Fibroblast of lung (primary cell): ENCODE data around the gene MPC1.

Source experiments
- EZH2 ChIP-seq: IDR thresholded peaks from 2 replicates; pipeline ENCODE4 v1.5.1; 2012; ENCODE audit warnings: low read length, control low read depth, mild to moderate bottlenecking; ENCODE audit errors: missing control alignments
- TF ChIP-seq, protein P1 (sequence below), 2 donors: IDR thresholded peaks in 1 of 2; conservative IDR thresholded peaks in 1 of 2; 1 replicate in 1 of 2; 2 replicates in 1 of 2; pipeline ENCODE4 v1.5.1; 2011 to 2012; ENCODE audit warnings: low read length in 2 of 2, control low read depth in 1 of 2, inconsistent platforms in 1 of 2, low read depth in 1 of 2, mild to moderate bottlenecking in 1 of 2

DNA sequence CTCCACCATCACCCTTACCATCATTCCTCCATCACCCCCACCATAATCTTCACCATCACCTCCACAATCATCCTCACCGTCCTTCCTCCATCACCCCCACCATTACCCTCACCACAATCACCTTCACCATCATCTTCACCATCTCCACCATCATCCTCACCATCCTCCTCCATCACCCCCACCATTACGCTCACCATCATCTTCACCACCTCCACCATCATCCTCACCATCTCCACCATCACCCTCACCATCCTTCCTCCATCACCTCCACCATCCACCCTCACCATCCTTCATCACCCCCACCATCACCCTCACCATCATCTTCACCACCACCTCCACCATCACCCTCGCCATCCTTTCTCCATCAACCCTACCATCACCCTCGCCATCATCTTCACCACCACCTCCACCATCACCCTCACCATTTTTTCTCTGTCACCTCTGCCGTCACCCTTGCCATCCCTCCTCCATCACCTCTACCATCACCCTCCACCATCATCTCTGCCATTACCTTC lies 33.1 kb upstream of the MPC1 start:
- TF ChIP-seq EZH2, result no peak
- TF ChIP-seq, protein P1, sequence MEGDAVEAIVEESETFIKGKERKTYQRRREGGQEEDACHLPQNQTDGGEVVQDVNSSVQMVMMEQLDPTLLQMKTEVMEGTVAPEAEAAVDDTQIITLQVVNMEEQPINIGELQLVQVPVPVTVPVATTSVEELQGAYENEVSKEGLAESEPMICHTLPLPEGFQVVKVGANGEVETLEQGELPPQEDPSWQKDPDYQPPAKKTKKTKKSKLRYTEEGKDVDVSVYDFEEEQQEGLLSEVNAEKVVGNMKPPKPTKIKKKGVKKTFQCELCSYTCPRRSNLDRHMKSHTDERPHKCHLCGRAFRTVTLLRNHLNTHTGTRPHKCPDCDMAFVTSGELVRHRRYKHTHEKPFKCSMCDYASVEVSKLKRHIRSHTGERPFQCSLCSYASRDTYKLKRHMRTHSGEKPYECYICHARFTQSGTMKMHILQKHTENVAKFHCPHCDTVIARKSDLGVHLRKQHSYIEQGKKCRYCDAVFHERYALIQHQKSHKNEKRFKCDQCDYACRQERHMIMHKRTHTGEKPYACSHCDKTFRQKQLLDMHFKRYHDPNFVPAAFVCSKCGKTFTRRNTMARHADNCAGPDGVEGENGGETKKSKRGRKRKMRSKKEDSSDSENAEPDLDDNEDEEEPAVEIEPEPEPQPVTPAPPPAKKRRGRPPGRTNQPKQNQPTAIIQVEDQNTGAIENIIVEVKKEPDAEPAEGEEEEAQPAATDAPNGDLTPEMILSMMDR (conservative IDR thresholded peaks at IDR 0.05 in 1 of 2, IDR thresholded peaks at IDR 0.05 in 1 of 2; ENCODE audit: low read depth in 1 of 2, low read length in 2 of 2), result no peak
